Mucosa of rectum (tissue), 2 donors: ENCODE data around the gene GFRAL.

Experiments used
- H3K27ac ChIP-seq, 2 donors: one replicate each; pipeline ENCODE4 v1.7.0; 2013; ENCODE audit warnings: inconsistent platforms in 2 of 2, low read depth in 2 of 2, low read length in 2 of 2
- H3K27me3 ChIP-seq, 2 donors: one replicate each; pipeline ENCODE4 v1.7.0; 2013; ENCODE audit warnings: low read length in 2 of 2; ENCODE audit not compliant: control insufficient read depth in 2 of 2, insufficient read depth in 2 of 2
- H3K36me3 ChIP-seq, 2 donors: one replicate each; pipeline ENCODE4 v1.7.0; 2013; ENCODE audit warnings: low read length in 2 of 2; ENCODE audit not compliant: control insufficient read depth in 2 of 2, insufficient read depth in 2 of 2
- H3K4me1 ChIP-seq, 2 donors: one replicate each; pipeline ENCODE4 v1.7.0; 2013; ENCODE audit warnings: low read length in 2 of 2, mild to moderate bottlenecking in 1 of 2; ENCODE audit not compliant: control insufficient read depth in 2 of 2, insufficient read depth in 2 of 2
- H3K4me3 ChIP-seq, 2 donors: one replicate each; pipeline ENCODE4 v1.7.0; 2013; ENCODE audit warnings: low read length in 2 of 2
- H3K9ac ChIP-seq, 2 donors: one replicate each; pipeline ENCODE4 v1.7.0; 2013; ENCODE audit warnings: low read length in 2 of 2, low read depth in 1 of 2, mild to moderate bottlenecking in 1 of 2
- H3K9me3 ChIP-seq, 2 donors: one replicate each; pipeline ENCODE4 v1.7.0; 2013; ENCODE audit warnings: low read length in 2 of 2; ENCODE audit not compliant: control insufficient read depth in 2 of 2
- donor health status: healthy.
- donor health status: Normal muscosa, but diverticular disease.

The GFRAL gene

GRCh38 chr6:55319961-55320695, 7.1 kb upstream of the GFRAL start:
- Histone ChIP-seq H3K4me1 (no peaks in the 10 kb centered on the region), H3K27ac (no peak overlapping the region)

GRCh38 chr6:55320696-55321086, 6.6 kb upstream of the GFRAL start:
- H3K9me3 ChIP-seq: no peaks in the 10 kb centered on the region
- no peak overlapping the region for H3K4me3 ChIP-seq
- H3K36me3 ChIP-seq: no peaks in the 10 kb centered on the region
- H3K4me1 ChIP-seq: no peaks in the 10 kb centered on the region
- H3K27me3 ChIP-seq: no peaks in the 10 kb centered on the region
- no peak overlapping the region for H3K27ac ChIP-seq
- no peak overlapping the region for H3K9ac ChIP-seq

More at GRCh38 chr6:55319961-55320695, 7.1 kb upstream of the GFRAL start:
- no peaks in the 10 kb centered on the region for H3K27me3 ChIP-seq
- no peaks in the 10 kb centered on the region for H3K9me3 ChIP-seq
- H3K4me3 ChIP-seq: no peak overlapping the region
- no peak overlapping the region for H3K9ac ChIP-seq
- no peaks in the 10 kb centered on the region for H3K36me3 ChIP-seq

DNA sequence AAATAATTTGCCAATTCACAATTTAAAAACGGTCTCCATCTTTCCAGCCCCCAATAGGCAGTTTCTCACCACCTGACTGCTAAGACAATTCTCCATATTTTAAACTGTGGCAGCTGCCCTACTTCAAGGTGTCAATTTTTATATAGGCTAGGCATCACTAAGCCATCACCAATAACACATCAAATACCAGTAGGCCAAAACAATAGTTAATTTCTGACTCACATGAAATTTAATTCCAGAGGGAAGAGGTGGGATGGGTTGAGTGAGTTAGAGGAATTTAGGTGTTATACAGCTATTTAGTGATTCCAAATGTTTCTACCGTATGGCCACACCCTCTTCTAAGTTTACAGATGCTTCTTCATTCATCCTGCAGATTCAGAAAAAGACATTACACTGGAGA, 49.9 kb downstream of the GFRAL start:
- Histone ChIP-seq H3K27ac (no peak overlapping the region), H3K4me1 (no peaks in the 10 kb centered on the region), H3K9ac (no peak overlapping the region), H3K27me3 (no peaks in the 10 kb centered on the region), H3K9me3 (no peaks in the 10 kb centered on the region), H3K36me3 (no peaks in the 10 kb centered on the region), H3K4me3 (no peak overlapping the region)

DNA sequence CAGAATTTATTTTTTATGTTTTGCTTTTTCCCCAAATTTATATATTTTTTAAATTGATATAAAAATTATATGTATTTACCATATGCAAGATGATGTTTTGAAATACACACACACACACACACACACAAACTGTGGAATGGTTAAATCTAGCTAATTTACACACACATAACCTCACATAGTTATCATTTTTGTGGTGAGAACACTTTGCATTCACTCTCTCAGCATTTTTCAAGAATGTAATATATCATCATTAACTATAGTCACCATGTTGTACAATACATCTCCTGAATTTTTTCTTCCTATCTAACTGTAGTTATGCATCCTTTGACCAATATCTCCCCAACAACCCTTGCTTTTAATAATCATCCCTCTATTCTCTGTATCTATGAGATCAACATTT, 52.2 kb downstream of the GFRAL start:
- H3K4me3 ChIP-seq: no peak overlapping the region
- no peaks in the 10 kb centered on the region for H3K4me1 ChIP-seq
- no peaks in the 10 kb centered on the region for H3K9me3 ChIP-seq
- no peaks in the 10 kb centered on the region for H3K27me3 ChIP-seq
- no peak overlapping the region for H3K27ac ChIP-seq
- no peak overlapping the region for H3K9ac ChIP-seq
- H3K36me3 ChIP-seq: no peaks in the 10 kb centered on the region

- Histone ChIP-seq H3K9me3 (no peaks in the 10 kb centered on the region), H3K36me3 (no peaks in the 10 kb centered on the region), H3K9ac (no peak overlapping the region)
Observed at GRCh38 chr6:55379895-55380294, 52.6 kb downstream of the GFRAL start.

GRCh38 chr6:55388211-55388610, 60.9 kb downstream of the GFRAL start:
- Histone ChIP-seq H3K4me1 (no peaks in the 10 kb centered on the region), H3K27ac (no peak overlapping the region), H3K9ac (no peak overlapping the region), H3K36me3 (no peaks in the 10 kb centered on the region), H3K27me3 (no peaks in the 10 kb centered on the region), H3K9me3 (no peaks in the 10 kb centered on the region), H3K4me3 (no peak overlapping the region)

More at GRCh38 chr6:55379895-55380294, 52.6 kb downstream of the GFRAL start:
- H3K4me1 ChIP-seq: no peaks in the 10 kb centered on the region
- no peaks in the 10 kb centered on the region for H3K27me3 ChIP-seq
- H3K27ac ChIP-seq: no peak overlapping the region
- no peak overlapping the region for H3K4me3 ChIP-seq

- no peak overlapping the region for H3K27ac ChIP-seq
- no peak overlapping the region for H3K4me3 ChIP-seq
- H3K4me1 ChIP-seq: no peaks in the 10 kb centered on the region
- H3K9ac ChIP-seq: no peak overlapping the region
- H3K27me3 ChIP-seq: no peaks in the 10 kb centered on the region
- no peaks in the 10 kb centered on the region for H3K36me3 ChIP-seq
- no peaks in the 10 kb centered on the region for H3K9me3 ChIP-seq
Observed at GRCh38 chr6:55395871-55396270, 68.6 kb downstream of the GFRAL start.

GRCh38 chr6:55397986-55398385, 70.7 kb downstream of the GFRAL start:
- no peak overlapping the region for H3K27ac ChIP-seq
- H3K9ac ChIP-seq: no peak overlapping the region
- H3K27me3 ChIP-seq: no peaks in the 10 kb centered on the region
- no peak overlapping the region for H3K4me3 ChIP-seq
- no peaks in the 10 kb centered on the region for H3K36me3 ChIP-seq
- no peaks in the 10 kb centered on the region for H3K9me3 ChIP-seq
- no peaks in the 10 kb centered on the region for H3K4me1 ChIP-seq

GRCh38 chr6:55399351-55399750, 72.1 kb downstream of the GFRAL start:
- no peaks in the 10 kb centered on the region for H3K36me3 ChIP-seq
- H3K4me3 ChIP-seq: no peak overlapping the region
- no peaks in the 10 kb centered on the region for H3K27me3 ChIP-seq
- H3K4me1 ChIP-seq: no peaks in the 10 kb centered on the region
- no peaks in the 10 kb centered on the region for H3K9me3 ChIP-seq
- H3K9ac ChIP-seq: no peak overlapping the region
- no peak overlapping the region for H3K27ac ChIP-seq

GRCh38 chr6:55405474-55406235, 78.4 kb downstream of the GFRAL start:
- Histone ChIP-seq H3K4me1 (no peaks in the 10 kb centered on the region), H3K9me3 (no peaks in the 10 kb centered on the region), H3K4me3 (no peak overlapping the region), H3K9ac (no peak overlapping the region), H3K27ac (no peak overlapping the region), H3K36me3 (no peaks in the 10 kb centered on the region), H3K27me3 (no peaks in the 10 kb centered on the region)
